ENCODE data around the gene CD70.
"Not testable (repeated sequence)": the region's sequence is repeated elsewhere in the genome, so short reads cannot be mapped to it uniquely, and the experiment has no call there.

The CD70 gene

GRCh38 chr19:6568816-6569215, 22.1 kb downstream of the CD70 start:
- TF ChIP-seq ZFX (IDR thresholded peaks at IDR 0.05), result no peak
- TF ChIP-seq CTCF (conservative IDR thresholded peaks at IDR 0.05), result no peak
- no peak overlapping the region for H3K27ac ChIP-seq

- TF ChIP-seq CTCF (conservative IDR thresholded peaks at IDR 0.05), result no peak
- TF ChIP-seq ZFX (IDR thresholded peaks at IDR 0.05), result no peak
- no peak overlapping the region for H3K27ac ChIP-seq
These were observed 22.9 kb downstream of the CD70 start for GRCh38 chr19:6568010-6568526.

GRCh38 chr19:6566727-6567126, 24.2 kb downstream of the CD70 start:
- not testable (repeated sequence) for H3K27ac ChIP-seq

- no peak for TF ChIP-seq CTCF (conservative IDR thresholded peaks at IDR 0.05)
- no peak for TF ChIP-seq ZFX (IDR thresholded peaks at IDR 0.05)
- no peak overlapping the region for H3K27ac ChIP-seq
These were observed 26.6 kb downstream of the CD70 start for GRCh38 chr19:6564393-6564792.

GRCh38 chr19:6562437-6562836, 28.5 kb downstream of the CD70 start:
- H3K27ac ChIP-seq, result not testable (repeated sequence)

GRCh38 chr19:6556480-6557195, 34.3 kb downstream of the CD70 start:
- no peak for TF ChIP-seq ZFX (IDR thresholded peaks at IDR 0.05)
- no peak for TF ChIP-seq CTCF (conservative IDR thresholded peaks at IDR 0.05)

GRCh38 chr19:6556043-6556449, 34.9 kb downstream of the CD70 start:
- no peak overlapping the region for H3K27ac ChIP-seq
- TF ChIP-seq CTCF (conservative IDR thresholded peaks at IDR 0.05) (no peak), ZFX (IDR thresholded peaks at IDR 0.05) (no peak)

More at GRCh38 chr19:6556480-6557195, 34.3 kb downstream of the CD70 start:
- no peak overlapping the region for H3K27ac ChIP-seq

GRCh38 chr19:6551607-6552450, 39.1 kb downstream of the CD70 start:
- no peak for TF ChIP-seq CTCF (conservative IDR thresholded peaks at IDR 0.05)
- no peak for TF ChIP-seq ZFX (IDR thresholded peaks at IDR 0.05)
- no peak overlapping the region for H3K27ac ChIP-seq
